PC-9 (cell line): ENCODE results near the gene CCDC24.

Source experiments
- CTCF ChIP-seq: fragments of 200-600 bp; sonication (generic); conservative IDR thresholded peaks from 2 replicates; pipeline ENCODE4 v1.6.1; 2017; ENCODE audit warnings: mixed run types, antibody characterized with exemption, mild to moderate bottlenecking, moderate library complexity
- EZH2 ChIP-seq: fragments of 200-600 bp; sonication (generic); IDR thresholded peaks from 2 replicates; pipeline ENCODE4 v1.8.0; 2017; ENCODE audit warnings: antibody characterized with exemption, low read depth

- no peak for TF ChIP-seq CTCF
- TF ChIP-seq EZH2 = no peak
These were observed 19.6 kb downstream of the CCDC24 start for GRCh38 chr1:44010935-44011471.
